Limb (tissue), 2 donors: ENCODE results near the gene PILRB.
"Not testable (repeated sequence)": the region's sequence is repeated elsewhere in the genome, so short reads cannot be mapped to it uniquely, and the experiment has no call there.

Experiments
- DNase-seq, 2 donors: peaks; one replicate each; pipeline ENCODE4 v3.0.0-alpha.2; 2016; ENCODE audit errors: extremely low spot score in 2 of 2

PILRB gene

GRCh38 chr7:100358027-100358856, at the start of gene PILRB:
PILRB (plus strand) TSS chr7:100358117; CDS start chr7:100358303, 186 bp downstream.
- no peak for DNase-seq

GRCh38 chr7:100318329-100318728, 39.6 kb upstream of the PILRB start:
- not testable (repeated sequence) for DNase-seq

DNA sequence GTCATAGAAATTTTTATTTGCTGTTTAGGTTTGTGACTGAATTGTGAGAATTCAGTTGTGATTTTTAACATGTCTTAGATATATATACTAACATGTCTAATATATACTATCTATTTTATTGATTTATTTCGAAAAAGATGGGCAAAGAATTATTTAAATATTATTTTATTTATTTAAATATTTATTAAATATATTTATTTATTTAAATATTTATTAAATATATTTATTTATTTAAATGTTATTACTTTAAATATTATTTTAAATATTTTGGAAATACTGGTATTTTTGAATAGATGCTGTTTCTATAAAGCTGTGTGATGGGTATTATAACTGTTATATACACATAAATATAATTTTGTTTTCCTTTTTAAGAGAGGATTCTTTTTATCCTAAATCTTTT, 36.3 kb upstream of the PILRB start:
- DNase-seq = not testable (repeated sequence)

- DNase-seq = not testable (repeated sequence)
Observed at GRCh38 chr7:100324194-100324593, 33.7 kb upstream of the PILRB start.

- DNase-seq = not testable (repeated sequence)
Observed at GRCh38 chr7:100325671-100326070, 32.2 kb upstream of the PILRB start.

- not testable (repeated sequence) for DNase-seq
Observed at GRCh38 chr7:100326914-100327313, 31.0 kb upstream of the PILRB start.

DNA sequence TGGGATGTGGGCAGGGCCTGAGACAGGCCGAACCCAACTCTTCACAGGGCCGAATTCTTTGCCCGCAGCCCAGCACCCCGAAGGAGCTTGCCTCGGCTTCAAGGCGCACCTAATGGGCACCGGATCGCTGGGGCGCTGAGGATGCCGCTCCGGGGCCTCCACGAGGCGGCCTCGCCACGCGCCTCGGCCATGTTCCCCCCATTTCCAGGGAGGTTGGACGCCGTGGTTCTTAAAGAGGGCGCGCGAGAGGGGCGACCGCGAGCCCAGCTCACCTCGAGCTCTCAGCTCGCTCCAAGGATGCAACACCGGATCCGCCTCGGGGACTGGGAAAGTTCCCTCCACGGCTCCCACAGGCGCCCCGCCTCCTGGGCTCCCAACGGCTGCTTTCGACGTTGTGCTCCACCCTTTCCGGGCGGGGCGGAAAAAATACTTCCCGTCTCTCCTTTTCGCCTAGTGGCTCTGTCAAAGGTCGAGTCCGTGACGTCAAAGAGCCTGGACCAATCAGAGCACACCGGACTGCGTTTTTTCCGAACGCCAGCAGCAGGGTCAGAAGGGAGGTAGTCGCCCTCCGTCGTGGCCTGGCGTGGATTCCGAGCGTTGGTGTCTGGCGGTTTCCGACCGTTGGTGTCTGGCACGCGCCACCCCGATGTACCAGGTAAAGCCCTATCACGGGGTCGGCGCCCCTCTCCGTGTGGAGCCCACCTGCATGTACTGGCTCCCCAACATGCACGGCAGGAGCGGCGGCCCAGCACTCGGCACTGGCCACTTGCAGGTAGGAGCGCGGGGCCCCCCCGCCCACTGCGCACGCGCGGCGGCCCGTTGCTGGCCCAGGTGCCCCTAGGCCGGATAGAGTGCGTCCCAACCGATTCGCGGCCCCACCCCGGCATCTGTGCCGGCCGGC, 22.1 kb upstream of the PILRB start:
- peak; percentile 74 to 90 for DNase-seq

- not testable (repeated sequence) for DNase-seq
Observed at GRCh38 chr7:100338083-100338696, 19.7 kb upstream of the PILRB start.

DNA sequence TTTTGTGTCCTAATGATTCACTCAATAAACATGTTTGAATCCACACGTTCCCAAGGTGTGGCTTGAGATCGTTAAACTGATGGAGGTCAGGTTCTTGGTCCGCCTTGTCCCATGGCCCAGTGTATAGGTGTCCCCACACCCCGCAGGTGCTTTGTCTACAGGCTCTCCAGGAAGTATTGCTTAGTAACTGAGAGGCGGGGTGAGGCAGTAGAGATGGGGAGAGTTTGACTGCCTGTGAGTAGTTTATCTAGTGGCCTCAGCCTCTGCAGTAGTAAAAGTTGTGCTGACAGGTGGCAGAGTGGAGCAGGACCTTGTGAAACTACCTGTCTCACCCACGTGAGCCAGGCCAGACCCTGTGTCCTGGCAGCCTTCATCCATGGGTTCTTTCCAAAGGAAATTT, 16.6 kb upstream of the PILRB start:
- DNase-seq = not testable (repeated sequence)

DNA sequence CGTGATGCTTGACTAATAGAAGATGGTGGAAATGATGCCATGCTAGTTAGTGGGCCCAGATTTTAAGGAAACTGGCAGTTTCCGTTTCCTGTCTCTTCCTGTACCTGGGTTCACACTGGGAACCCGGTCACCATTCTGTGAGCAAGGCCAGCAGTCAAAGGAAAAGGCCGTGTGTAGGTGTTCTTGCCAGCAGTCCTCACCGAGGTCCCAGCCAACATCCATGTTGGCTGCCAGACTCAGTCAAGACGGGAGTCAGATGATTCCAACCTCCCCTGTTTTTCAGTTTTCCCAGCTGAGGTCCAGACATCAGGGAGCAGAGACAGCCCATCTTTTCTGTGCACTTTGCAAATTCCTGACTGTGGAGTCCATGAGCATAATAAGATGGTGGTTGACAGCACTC, 15.2 kb upstream of the PILRB start:
- DNase-seq = no peak

GRCh38 chr7:100344124-100344559, 13.8 kb upstream of the PILRB start:
- DNase-seq = not testable (repeated sequence)

DNA sequence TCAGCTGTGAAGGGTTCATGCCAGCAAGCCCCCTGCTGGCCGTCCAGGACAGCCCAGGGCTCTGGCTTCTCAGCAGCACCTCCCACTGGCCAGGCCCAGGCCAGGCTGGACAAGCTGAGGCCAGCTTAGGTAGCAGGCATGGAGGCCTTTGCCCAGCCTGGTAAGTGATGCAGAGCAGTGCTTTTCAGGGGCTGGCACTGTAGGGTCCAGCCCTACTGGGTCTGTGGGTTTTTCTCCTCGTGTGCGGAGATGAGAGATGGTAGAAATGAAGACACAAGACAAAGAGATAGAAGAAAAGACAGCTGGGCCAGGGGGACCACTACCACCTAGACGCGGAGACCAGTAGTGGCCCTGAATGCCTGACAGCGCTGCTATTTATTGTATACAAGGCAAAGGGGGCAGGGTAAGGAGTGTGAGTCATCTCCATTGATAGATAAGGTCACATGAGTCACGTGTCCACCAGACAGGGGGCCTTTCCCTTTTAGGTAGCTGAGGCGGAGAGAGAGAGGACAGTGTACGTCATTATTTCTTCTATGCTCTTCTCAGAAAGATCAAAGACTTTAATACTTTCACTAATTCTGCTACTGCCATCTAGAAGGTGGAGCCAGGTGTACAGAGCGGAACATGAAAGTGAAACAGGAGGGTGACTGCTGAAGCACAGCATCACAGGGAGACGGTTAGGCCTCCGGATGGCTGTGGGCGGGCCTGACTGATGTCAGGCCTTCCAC, 13.2 kb upstream of the PILRB start:
- DNase-seq = not testable (repeated sequence)

- not testable (repeated sequence) for DNase-seq
Observed at GRCh38 chr7:100345288-100345672, 12.6 kb upstream of the PILRB start.

GRCh38 chr7:100346921-100347320, 11.0 kb upstream of the PILRB start:
- no peak for DNase-seq

GRCh38 chr7:100348805-100349204, 9.1 kb upstream of the PILRB start:
- no peak for DNase-seq

- no peak for DNase-seq
Observed at GRCh38 chr7:100349757-100350156, 8.2 kb upstream of the PILRB start.

GRCh38 chr7:100351657-100352058, 6.3 kb upstream of the PILRB start:
- DNase-seq = no peak

- not testable (repeated sequence) for DNase-seq
Observed at GRCh38 chr7:100352230-100352781, 5.6 kb upstream of the PILRB start.

GRCh38 chr7:100352984-100353684, 4.8 kb upstream of the PILRB start:
- DNase-seq = no peak

DNA sequence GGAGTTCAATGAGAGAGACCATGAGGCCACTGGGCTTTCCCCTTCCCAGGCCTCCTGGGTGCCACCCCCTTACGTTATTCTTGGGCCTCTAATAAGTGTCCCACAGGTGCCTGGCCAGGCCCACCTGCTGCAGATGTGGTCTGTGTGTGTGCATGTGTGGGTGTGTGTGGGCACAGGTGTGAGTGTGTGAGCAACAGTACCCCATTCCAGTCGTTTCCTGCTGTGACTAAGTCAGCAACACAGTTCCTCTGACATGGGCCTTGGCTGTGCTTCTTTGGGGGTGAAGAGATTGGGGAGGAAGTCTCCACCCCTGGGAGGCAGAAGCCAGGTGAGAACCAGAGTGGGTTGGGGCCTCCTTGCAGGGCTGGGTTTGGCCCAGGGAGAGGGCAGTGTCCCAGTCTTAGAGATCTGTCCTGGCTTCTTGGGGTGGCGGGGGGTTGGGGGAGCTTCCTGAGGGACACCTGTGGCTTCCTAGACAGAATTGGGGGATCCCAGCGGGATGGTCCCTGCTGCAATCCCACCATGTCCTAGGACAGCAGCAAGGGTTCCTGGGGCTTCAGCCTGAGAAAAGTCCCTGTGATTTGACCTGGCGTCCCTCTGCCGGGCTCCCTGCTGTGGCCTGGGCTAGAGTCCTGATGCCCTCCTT, 4.1 kb upstream of the PILRB start:
- DNase-seq = no peak
